SK-N-MC (cell line): ENCODE measurements around the gene TCERG1L.

Experiments used
- EZH2 ChIP-seq: fragments of 200-600 bp; sonication (generic); IDR thresholded peaks from one replicate; pipeline ENCODE4 v1.6.1; 2017; ENCODE audit warnings: antibody characterized with exemption
- POLR2AphosphoS5 ChIP-seq: IDR thresholded peaks from 2 replicates; pipeline ENCODE4 v1.6.1; 2012; ENCODE audit warnings: mild to moderate bottlenecking, low read depth, low read length, borderline replicate concordance

- no peak for TF ChIP-seq POLR2AphosphoS5
- TF ChIP-seq EZH2: no peak
These were observed 217.6 kb downstream of the TCERG1L start for GRCh38 chr10:131093795-131094366.
